ENCODE measurements around the gene MBD3.

DNA sequence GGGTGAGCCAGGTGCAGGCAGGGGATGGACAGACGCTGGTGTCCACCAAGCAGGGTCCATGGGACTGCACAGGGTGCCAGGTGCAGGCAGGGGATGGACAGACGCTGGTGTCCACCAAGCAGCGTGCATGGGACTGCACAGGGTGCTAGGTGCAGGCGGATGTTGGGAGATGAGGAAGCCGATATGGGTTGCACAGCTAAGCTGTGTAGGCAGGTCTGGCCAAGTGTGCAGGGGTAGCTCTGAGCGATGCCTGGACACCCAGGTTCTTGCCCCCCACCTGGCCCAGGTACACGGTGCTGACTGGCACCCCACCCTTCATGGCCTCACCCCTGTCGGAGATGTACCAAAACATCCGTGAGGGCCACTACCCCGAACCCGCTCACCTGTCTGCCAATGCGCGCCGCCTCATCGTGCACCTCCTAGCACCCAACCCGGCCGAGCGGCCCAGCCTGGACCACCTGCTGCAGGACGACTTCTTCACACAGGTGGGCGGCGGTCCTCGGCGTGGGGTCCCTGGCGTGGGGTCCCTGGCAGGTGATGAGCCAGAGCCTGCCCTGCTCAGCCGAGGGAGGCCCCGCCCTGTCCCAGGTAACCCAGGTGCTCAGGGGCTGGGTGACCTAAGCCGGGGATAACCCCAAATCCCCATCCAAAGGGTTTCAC is 64.9 kb downstream of the MBD3 start:
- TF ChIP-seq, protein P1, sequence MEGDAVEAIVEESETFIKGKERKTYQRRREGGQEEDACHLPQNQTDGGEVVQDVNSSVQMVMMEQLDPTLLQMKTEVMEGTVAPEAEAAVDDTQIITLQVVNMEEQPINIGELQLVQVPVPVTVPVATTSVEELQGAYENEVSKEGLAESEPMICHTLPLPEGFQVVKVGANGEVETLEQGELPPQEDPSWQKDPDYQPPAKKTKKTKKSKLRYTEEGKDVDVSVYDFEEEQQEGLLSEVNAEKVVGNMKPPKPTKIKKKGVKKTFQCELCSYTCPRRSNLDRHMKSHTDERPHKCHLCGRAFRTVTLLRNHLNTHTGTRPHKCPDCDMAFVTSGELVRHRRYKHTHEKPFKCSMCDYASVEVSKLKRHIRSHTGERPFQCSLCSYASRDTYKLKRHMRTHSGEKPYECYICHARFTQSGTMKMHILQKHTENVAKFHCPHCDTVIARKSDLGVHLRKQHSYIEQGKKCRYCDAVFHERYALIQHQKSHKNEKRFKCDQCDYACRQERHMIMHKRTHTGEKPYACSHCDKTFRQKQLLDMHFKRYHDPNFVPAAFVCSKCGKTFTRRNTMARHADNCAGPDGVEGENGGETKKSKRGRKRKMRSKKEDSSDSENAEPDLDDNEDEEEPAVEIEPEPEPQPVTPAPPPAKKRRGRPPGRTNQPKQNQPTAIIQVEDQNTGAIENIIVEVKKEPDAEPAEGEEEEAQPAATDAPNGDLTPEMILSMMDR (IDR thresholded peaks at IDR 0.05; ENCODE audit: poor library complexity): no peak
- TF ChIP-seq EZH2 (IDR thresholded peaks at IDR 0.05; ENCODE audit: borderline replicate concordance): no peak
